Activated T-helper 1 cell treated with anti-CD3 and anti-CD28 coated beads, Interleukin-2, amount 50 U/mL, for 16 hours (primary cell): ENCODE data around the gene CREB3L2.
"Not testable (repeated sequence)": the region's sequence is repeated elsewhere in the genome, so short reads cannot be mapped to it uniquely, and the experiment has no call there.

Experiments used
- DNase-seq, 2 donors: peaks; one replicate each; pipeline ENCODE4 v3.0.0-alpha.2; 2020; ENCODE audit warnings: low read depth in 1 of 2, low spot score in 1 of 2

CREB3L2 gene

GRCh38 chr7:138001529-138002095 is at the start of gene CREB3L2:
Gene CREB3L2 (minus strand): TSS chr7:138002086. CDS start chr7:138001705, 381 bp downstream.
- peak; percentile 40 to 47 for DNase-seq

GRCh38 chr7:138049505-138050116 is 47.7 kb upstream of the CREB3L2 start:
- no peak for DNase-seq

DNA sequence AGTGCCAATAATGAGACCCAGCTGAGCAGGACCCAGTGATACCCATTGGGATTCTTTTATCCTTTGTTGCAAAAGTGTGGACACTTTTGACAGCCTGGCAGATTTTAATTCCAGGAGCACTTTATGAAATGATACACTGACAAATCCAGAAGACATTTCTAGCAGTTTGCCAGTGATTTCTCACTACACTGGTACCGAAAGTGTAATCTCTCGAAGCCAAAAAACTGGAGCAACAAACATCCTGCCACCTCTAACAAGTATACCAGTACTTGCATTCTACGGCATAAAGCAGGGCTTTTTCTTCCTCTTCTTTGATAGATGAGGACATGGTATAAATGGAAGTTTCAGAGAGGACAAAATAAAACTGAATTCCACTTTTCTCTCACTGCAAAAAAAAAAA is 46.0 kb upstream of the CREB3L2 start:
- DNase-seq = no peak

- DNase-seq = no peak
These were observed 43.0 kb upstream of the CREB3L2 start for GRCh38 chr7:138044897-138045296.

DNA sequence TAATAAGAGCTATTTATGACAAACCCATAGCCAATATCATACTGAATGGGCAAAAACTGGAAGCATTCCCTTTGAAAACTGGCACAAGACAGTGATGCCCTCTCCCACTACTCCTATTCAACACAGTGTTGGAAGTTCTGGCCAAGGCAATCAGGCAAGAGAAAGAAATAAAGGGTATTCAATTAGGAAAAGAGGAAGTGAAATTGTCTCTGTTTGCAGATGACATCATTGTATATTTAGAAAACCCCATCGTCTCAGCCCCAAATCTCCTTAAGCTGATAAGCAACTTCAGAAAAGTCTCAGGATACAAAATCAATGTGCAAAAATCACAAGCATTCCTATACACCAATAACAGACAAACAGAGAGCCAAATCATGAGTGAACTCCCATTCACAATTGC is 38.2 kb upstream of the CREB3L2 start:
- not testable (repeated sequence) for DNase-seq

DNA sequence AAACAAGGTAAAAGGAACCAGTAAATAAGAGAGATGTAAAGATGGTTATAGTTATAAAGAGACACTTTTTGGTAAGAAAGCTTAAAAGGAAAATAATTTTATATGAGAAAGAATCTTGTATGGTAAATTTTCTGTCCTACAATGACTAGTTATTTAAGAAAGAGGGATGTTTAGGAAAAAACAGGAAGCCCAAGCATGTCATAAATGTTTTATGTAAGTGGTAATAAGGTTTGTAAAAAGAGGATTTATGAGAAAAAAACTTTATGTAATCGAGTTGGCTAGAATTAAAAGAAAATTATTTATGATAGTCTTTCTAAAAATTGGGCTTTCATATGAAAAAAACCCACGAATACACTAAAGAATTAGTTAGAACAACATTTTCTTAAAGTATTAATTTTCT is 34.2 kb upstream of the CREB3L2 start:
- DNase-seq = no peak

GRCh38 chr7:138033241-138033640 is 31.4 kb upstream of the CREB3L2 start:
- DNase-seq = no peak

- no peak for DNase-seq
These were observed 30.9 kb upstream of the CREB3L2 start for GRCh38 chr7:138032770-138033169.

DNA sequence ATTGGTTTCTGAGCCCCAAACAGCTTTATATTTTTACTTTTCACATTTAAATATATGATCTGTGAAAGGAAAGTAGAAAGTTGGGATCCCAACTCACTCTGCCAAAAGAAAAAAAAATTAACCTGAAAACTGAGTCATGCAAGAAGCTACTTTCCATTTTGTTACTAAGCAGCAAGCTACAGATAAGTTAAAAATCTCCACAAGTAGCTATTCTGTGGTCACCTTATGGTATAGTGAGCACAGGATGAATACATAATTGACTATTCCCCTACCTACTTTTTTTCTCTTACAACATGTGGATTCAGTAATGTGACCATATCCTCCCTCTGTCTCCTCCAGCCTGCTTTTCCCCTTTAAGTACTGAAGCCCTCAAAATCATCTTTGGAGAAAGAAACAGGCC is 30.3 kb upstream of the CREB3L2 start:
- DNase-seq = no peak

DNA sequence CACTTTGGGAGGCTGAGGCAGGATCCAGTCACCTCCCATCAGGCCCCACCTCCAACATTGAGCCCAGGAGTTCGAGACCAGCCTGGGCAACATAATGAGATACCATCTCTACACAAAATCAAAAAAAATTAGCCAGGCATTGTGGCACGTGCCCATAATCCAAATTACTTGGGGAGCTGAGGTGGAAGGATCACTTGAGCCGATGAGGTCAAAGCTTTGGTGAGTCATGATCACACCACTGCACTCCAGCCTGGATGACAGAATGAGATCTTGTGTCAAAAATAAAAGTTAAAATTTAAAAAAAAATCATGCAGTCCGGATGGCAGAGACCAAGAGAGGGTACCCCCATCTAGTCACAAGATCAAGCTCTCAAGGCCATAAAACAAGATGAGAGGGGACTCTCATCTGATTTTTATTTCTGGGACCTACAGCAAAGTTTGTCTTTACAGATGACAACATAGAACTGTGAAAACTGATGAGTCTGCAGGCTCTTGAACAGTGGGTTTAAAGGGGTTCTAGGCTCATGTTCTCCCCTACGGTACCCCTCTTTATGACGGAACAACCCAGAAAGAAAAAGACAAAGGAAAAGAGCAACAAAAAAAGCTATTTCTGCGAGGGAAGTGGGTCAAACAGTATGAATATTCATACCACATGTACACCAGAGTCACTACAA is 28.9 kb upstream of the CREB3L2 start:
- DNase-seq = no peak

GRCh38 chr7:138029941-138030340 is 28.1 kb upstream of the CREB3L2 start:
- DNase-seq = no peak

DNA sequence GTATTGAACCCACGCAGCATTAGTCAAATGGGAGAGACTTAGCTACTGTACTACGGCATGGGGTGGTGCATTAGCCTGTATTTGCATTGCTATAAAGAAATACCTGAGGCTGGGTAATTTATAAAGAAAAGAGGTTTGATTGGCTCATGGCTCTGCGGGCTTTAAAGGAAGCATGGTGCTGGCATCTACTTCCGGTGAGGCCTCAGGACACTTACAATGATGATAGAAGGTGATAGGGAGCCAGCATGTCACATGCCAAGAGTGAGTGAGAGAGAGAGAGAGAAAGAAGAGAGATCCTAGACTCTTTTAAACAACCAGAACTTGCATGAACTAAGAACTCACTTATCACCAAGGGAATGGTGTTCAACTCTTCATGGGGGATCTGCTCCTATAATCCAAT is 27.2 kb upstream of the CREB3L2 start:
- DNase-seq = no peak

DNA sequence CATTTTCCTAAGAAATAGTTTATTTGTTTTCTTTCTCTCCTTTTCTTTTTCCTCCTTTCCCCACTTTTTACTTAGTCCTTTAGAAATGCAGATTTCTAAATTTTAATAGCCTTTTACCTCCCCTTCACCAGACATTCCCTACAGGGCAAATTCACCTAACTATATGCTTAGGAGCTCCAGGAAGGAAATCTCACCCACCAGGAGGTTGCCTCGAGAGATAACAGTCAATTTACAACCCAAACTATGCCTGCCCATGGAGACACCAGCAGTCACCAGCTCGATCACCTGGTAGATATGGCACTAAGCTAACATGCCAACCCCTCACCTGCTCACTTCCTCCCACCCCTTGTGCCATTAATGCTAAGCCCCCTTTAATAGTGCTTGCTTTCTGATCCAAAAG is 25.2 kb upstream of the CREB3L2 start:
- DNase-seq = no peak

DNA sequence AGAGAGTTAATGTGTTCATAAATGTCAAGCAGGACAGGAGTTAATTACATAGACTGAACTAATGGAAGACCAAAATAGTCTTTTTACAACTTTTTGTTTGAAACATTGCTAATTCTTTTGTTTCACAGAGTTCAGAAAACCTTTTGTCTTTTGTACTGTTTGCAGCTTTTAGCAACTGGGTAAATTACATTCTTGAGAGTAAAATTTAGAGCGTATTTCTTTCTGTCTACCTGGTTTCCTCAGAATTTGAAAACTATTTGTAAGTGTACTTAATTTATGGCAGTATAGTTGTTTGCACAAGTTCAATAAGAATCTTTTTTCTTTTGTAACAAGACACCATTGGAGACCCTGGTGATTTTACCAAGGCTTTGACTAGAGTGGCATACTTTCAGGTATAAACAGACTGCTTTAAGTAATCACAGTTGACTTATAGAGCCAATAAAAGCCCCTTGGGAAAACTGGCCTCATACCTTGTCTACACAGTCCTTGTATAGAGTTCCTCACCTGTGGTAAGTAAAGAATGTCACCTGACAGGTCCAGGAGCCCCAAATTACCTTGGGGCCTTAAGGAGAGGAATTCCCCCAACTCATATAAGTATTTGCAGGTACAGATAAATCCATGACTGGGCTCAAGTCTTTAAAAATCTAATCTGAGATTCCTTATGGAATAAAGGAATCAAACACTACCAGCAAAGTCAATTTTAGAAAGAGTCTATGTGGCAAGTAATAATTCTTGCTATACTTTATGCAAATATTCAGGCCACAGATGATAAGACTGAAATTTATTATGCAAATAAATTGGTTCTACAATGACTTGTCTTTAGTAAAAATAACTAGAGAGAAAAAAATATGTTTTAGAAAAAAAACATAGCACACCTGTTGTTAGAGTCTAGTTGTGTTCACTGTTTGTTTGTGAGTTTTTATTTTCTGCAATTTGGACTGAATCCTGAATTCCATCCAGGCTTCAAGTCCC is 23.6 kb upstream of the CREB3L2 start:
- DNase-seq = no peak

DNA sequence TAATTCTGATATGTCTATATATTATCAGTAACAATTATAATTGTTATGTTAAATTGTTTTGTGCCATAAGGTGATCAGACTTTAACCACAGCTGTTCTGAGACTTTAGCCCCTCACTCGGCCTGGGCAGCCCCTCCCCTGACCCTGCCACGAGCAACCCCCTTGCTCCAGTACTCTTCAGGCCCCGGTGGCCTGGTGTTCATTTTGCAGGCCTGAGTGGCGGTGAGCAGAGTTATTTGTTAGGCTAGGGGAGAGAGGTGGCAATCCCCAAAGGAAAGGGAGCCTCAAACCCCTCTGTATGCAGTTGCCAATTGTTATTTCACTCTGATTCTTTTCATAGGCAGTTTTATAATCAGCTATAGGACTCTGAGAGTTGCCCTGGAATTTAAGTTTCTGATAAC is 22.9 kb upstream of the CREB3L2 start:
- no peak for DNase-seq

- DNase-seq = no peak
These were observed 22.4 kb upstream of the CREB3L2 start for GRCh38 chr7:138024343-138024691.

- no peak for DNase-seq
These were observed 21.9 kb upstream of the CREB3L2 start for GRCh38 chr7:138023618-138024342.

GRCh38 chr7:138021889-138022288 is 20.0 kb upstream of the CREB3L2 start:
- no peak for DNase-seq

DNA sequence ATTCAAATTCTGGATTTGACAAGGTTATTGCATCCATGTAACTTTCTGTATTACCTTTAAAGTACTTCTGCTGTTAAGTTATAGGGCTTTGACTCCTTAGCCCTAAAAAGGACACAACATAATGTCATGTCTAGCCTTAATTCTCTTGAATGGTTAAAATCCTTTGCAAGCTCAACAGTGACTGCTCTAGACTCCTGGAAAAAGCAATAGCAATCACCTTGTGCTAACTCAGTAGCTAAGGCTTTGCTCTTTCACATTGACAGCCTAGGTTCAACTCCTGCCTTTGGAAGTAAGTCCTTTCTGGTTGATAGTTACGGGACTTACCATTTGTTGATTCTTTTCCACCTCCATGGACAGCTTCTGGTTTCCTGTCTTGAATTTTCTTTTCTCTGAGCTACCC is 16.1 kb upstream of the CREB3L2 start:
- DNase-seq = no peak

DNA sequence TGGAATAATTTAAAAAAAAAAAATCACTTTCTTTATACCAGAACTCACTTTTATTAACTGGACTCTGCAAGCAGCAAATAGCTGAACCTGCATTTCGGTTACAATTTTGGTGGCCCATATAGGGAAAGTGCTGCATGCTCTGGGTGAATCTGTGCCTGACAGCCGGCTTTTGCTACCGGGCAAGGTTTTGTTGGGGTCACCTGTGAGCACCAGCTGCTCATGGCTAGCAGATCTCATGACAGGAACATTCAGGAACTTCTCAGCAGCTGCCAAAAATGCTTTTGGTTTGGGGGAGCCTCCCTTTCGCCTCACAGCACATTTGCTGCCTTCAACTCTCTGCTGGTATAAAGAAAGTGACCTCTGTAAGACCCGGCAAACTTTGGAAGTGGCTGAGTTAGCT is 13.2 kb upstream of the CREB3L2 start:
- DNase-seq = no peak

- no peak for DNase-seq
These were observed 12.8 kb upstream of the CREB3L2 start for GRCh38 chr7:138014686-138015085.
